K562 (cell line): Measurements from ENCODE around the gene NRG3. TPM values are rescaled to one million over a fixed set of nuclear protein-coding genes. Genes with fewer than 3 reads are reported as not detected.

Experiments
- NFXL1 ChIP-seq: fragments of 450-650 bp; formaldehyde crosslinking; IDR thresholded peaks from 2 replicates; pipeline ENCODE4 v1.4.0; 2021; ENCODE audit warnings: mild to moderate bottlenecking
- PHB2 ChIP-seq: fragments of 450-650 bp; IDR thresholded peaks from 2 replicates; pipeline ENCODE4 v1.6.1; 2017; ENCODE audit warnings: low read depth
- PHF20 ChIP-seq: fragments of 450-650 bp; IDR thresholded peaks from 2 replicates; pipeline ENCODE4 v1.6.1; 2018; ENCODE audit not compliant: partially characterized antibody
- polyA plus RNA-seq, 8 experiments: library from polyadenylated mRNA; depleted of rRNA in 4 of 8; stranded (reverse) in 5 of 8; unstranded in 3 of 8; fragments of >200 nt; fragmentation: Nextera tagmentation in 2 of 8; fragmentation: Illumina TruSeq in 1 of 8; extraction: Ambion mirVana in 2 of 8; extraction: Trizol in 1 of 8; gene quantifications; 2 replicates each; pipeline versions ENCODE4 v1.2.1 to v1.2.3, GENCODE V29; 2011 to 2014; ENCODE audit warnings: inconsistent platforms in 1 of 8, missing spikeins in 1 of 8
- total RNA-seq, 7 experiments: library from RNA; depleted of rRNA in 6 of 7; stranded (reverse); fragments of >200 nt in 6 of 7; fragmentation: Illumina TruSeq in 2 of 7; extraction: Trizol in 2 of 7; gene quantifications; 2 replicates each; pipeline versions ENCODE4 v1.2.1 to v1.2.3, GENCODE V29; 2011 to 2021; ENCODE audit warnings: low replicate concordance in 1 of 7
- TF ChIP-seq, protein P1 (sequence below): fragments of 250-450 bp; sonication (Bioruptor Pico); IDR thresholded peaks from 2 replicates; pipeline ENCODE4 v1.8.0; 2022; ENCODE audit warnings: moderate library complexity, mild to moderate bottlenecking, inconsistent platforms
- TF ChIP-seq, protein P2 (sequence below), 2 experiments: fragments of 450-650 bp in 1 of 2; IDR thresholded peaks; 2 replicates each; pipeline ENCODE4 v1.6.1; 2011 to 2017; ENCODE audit warnings: low read depth in 2 of 2, antibody characterized with exemption in 1 of 2, borderline replicate concordance in 1 of 2, low read length in 1 of 2, mild to moderate bottlenecking in 1 of 2, mixed read lengths in 1 of 2; ENCODE audit not compliant: control insufficient read depth in 1 of 2

NRG3 gene
- total and polyA plus RNA-seq, 9 of the 15 experiments (the other 6 are each of a cell fraction or from before 2014, with no cell fraction given), result not detected

DNA sequence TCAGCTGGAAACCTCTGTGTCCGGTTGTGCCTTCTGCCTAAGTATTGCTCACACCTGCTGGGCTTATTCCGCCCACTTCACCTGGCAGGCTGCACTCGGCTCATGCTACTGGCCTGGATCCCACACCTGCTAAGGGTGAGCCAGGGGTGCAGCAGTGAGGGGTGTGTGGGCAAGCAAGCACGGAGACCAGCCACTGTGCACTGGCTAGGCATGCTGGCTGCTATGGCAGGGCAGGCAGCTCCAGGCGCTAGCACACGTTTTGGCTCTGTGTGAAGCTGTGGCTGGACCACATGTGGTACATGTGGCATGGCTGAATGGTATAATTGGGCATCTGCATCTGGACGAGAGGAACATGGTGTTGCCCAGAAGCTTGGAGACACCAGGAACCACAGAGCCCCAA, 940.7 kb downstream of the NRG3 start (continued):
- TF ChIP-seq PHB2 (no peak), PHF20 (no peak), NFXL1 (CRISPR knock-in tag) (no peak)
- TF ChIP-seq, protein P1, sequence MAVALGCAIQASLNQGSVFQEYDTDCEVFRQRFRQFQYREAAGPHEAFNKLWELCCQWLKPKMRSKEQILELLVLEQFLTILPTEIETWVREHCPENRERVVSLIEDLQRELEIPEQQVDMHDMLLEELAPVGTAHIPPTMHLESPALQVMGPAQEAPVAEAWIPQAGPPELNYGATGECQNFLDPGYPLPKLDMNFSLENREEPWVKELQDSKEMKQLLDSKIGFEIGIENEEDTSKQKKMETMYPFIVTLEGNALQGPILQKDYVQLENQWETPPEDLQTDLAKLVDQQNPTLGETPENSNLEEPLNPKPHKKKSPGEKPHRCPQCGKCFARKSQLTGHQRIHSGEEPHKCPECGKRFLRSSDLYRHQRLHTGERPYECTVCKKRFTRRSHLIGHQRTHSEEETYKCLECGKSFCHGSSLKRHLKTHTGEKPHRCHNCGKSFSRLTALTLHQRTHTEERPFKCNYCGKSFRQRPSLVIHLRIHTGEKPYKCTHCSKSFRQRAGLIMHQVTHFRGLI, result no peak
- TF ChIP-seq, protein P2, sequence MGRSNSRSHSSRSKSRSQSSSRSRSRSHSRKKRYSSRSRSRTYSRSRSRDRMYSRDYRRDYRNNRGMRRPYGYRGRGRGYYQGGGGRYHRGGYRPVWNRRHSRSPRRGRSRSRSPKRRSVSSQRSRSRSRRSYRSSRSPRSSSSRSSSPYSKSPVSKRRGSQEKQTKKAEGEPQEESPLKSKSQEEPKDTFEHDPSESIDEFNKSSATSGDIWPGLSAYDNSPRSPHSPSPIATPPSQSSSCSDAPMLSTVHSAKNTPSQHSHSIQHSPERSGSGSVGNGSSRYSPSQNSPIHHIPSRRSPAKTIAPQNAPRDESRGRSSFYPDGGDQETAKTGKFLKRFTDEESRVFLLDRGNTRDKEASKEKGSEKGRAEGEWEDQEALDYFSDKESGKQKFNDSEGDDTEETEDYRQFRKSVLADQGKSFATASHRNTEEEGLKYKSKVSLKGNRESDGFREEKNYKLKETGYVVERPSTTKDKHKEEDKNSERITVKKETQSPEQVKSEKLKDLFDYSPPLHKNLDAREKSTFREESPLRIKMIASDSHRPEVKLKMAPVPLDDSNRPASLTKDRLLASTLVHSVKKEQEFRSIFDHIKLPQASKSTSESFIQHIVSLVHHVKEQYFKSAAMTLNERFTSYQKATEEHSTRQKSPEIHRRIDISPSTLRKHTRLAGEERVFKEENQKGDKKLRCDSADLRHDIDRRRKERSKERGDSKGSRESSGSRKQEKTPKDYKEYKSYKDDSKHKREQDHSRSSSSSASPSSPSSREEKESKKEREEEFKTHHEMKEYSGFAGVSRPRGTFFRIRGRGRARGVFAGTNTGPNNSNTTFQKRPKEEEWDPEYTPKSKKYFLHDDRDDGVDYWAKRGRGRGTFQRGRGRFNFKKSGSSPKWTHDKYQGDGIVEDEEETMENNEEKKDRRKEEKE (IDR thresholded peaks at IDR 0.05; ENCODE audit: borderline replicate concordance in 1 of 2, control insufficient read depth in 1 of 2, low read depth in 2 of 2, low read length in 1 of 2), result no peak
